ENCODE measurements around the gene CCDC89. TPM values are rescaled to one million over a fixed set of nuclear protein-coding genes. Genes with fewer than 3 reads are reported as not detected.

Gene CCDC89
- total and polyA plus RNA-seq, 7 donors, result 0.13 to 2.0 (median 0.31) TPM; not detected in 1

DNA sequence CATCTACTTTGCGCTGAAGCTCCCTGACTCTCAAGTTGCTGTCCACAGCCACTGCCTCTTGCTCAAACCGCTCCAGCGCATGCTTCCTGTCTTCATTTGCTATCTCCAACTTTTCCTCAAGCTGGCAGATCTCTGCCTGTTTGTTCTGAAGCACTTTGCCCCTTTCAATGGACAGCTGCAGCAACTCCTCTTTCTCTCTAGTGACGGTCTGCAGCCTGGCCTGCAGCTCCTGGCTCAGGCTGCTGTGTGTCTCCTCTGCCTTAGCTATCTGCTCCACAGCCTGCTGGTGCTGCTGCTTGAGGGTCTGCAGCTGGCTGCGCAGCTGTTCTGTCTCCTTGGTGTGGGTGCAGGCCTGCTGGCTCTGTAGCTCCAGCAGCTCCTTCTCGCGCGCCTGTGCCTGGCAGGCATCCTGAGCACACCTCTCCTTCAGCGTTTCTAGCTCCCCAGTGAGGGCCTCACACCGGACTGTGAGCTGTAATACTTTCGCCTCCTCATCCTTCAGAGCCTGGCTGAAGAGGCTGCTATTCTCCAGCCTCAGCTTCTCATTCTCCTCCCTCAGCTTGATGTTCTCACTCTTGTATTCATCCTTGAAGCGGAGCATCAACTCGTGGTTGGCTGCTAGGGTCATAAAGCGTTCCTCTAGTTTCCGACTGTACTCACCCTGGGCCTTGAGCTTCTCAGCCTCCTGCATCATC, 723 bp downstream of the CCDC89 start:
- H3K27ac ChIP-seq, result peak overlapping the region; percentile 76
- intact Hi-C loops (cut with DNase I), result no loop called here
- no peak for TF ChIP-seq CTCF (IDR thresholded peaks at IDR 0.05)
- H3K4me3 ChIP-seq, result peak overlapping the region; percentile 70
- ATAC-seq, result no peak
- peaks cover 16% of the 10 kb centered on the region for H3K4me1 ChIP-seq
- H3K27me3 ChIP-seq (ENCODE audit: insufficient read depth in 3 of 3, low read length in 2 of 3), result no peaks in the 10 kb centered on the region
- no peaks in the 10 kb centered on the region for H3K36me3 ChIP-seq (ENCODE audit: insufficient read depth in 1 of 2, low read depth in 1 of 2)
- WGBS, 3 donors, result 23 to 32% (median 28%) methylated on average over 15 of the region's 15 CpGs
- no peaks in the 10 kb centered on the region for H3K9me3 ChIP-seq
- peak in 1 of 2 donors; percentile 55 for DNase-seq

DNA sequence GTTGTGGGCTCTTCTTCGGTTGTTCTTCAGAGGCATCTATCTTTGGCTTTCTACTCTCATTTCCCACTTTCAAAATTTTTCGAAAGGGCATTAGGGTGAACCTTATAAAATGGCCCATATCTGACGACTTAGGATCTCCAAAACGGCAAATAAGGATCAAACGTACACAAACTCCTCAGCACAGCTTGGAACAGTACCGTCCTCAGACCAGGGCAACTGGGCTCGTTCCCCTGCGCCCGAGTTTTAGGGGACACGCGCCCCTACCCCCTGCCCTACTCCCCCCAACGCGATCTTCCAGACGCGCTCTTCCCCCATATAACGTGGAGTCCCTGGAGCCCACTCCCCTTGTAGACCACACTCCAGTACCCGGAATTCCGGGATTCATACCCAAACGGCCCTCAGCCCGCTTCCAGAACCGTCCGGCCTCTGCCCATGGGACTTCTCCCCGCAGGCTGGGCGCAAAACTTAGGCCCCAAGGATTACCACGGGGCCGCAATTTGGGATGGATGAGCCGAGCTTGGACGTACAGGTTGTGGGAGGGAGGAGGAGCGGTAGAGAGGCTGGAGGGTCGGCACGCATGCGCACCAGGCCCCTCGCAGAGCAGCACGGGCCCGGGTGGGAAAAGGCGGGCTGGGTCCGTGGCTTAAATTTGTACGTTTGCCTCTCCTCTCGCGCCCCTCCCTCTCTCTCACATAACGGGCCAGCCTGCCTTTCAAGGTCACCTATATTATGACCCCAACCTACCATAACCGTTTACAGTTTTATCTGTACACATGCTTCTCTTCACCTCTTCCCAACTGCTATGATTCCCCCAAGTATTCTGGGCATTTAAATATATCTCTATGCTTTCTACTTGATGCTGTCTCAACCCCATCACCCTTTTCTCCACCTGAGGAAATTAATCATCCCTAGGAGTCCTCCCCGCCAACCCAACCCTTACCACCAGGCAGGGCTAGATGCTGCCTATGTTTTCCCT, 3.4 kb downstream of the CCDC89 start:
- peak overlapping the region; percentile 84 for H3K4me3 ChIP-seq
- H3K9me3 ChIP-seq, result no peaks in the 10 kb centered on the region
- H3K27me3 ChIP-seq (ENCODE audit: insufficient read depth in 3 of 3, low read length in 2 of 3), result no peaks in the 10 kb centered on the region
- intact Hi-C loops (cut with DNase I), result no loop called here
- no peak for TF ChIP-seq CTCF (IDR thresholded peaks at IDR 0.05)
- ATAC-seq, result peak; percentile 46 to 64 (median 54)
- peaks cover 16% of the 10 kb centered on the region for H3K4me1 ChIP-seq
- DNase-seq, result peak; percentile 75 to 86
- H3K36me3 ChIP-seq (ENCODE audit: insufficient read depth in 1 of 2, low read depth in 1 of 2), result no peaks in the 10 kb centered on the region
- H3K27ac ChIP-seq, result no peak overlapping the region
- WGBS, 3 donors, result 24 to 27% (median 25%) methylated on average over 37 to 43 of the region's 43 CpGs

- ATAC-seq (no peak), DNase-seq (no peak)
- 66 to 88% (median 70%) methylated on average over 1 of the region's 1 CpG for WGBS, 3 donors
Observed at GRCh38 chr11:85680897-85681296, 5.1 kb downstream of the CCDC89 start.

GRCh38 chr11:85679576-85679975, 6.4 kb downstream of the CCDC89 start:
- no peak for ATAC-seq
- no peaks in the 10 kb centered on the region for H3K27me3 ChIP-seq (ENCODE audit: insufficient read depth in 3 of 3, low read length in 2 of 3)

More at GRCh38 chr11:85680897-85681296, 5.1 kb downstream of the CCDC89 start:
- H3K4me1 ChIP-seq, result peaks cover 10% of the 10 kb centered on the region
- H3K27ac ChIP-seq, result no peak overlapping the region
- H3K4me3 ChIP-seq, result no peak overlapping the region
- no peaks in the 10 kb centered on the region for H3K27me3 ChIP-seq (ENCODE audit: insufficient read depth in 3 of 3, low read length in 2 of 3)
- TF ChIP-seq CTCF (IDR thresholded peaks at IDR 0.05), result no peak
- intact Hi-C loops (cut with DNase I), result no loop called here
- no peaks in the 10 kb centered on the region for H3K36me3 ChIP-seq (ENCODE audit: insufficient read depth in 1 of 2, low read depth in 1 of 2)
- no peaks in the 10 kb centered on the region for H3K9me3 ChIP-seq

More at GRCh38 chr11:85679576-85679975, 6.4 kb downstream of the CCDC89 start:
- no peak for DNase-seq
- Histone ChIP-seq H3K36me3 (ENCODE audit: insufficient read depth in 1 of 2, low read depth in 1 of 2) (no peaks in the 10 kb centered on the region), H3K27ac (no peak overlapping the region), H3K9me3 (no peaks in the 10 kb centered on the region), H3K4me1 (no peaks in the 10 kb centered on the region), H3K4me3 (no peak overlapping the region)
- no peak for TF ChIP-seq CTCF (IDR thresholded peaks at IDR 0.05)
- intact Hi-C loops (cut with DNase I), result no loop called here
- 74 to 85% (median 77%) methylated on average over 4 of the region's 4 CpGs for WGBS, 3 donors

Data from psoas muscle (tissue), 8 donors.